Right lobe of liver (tissue), 6 donors: ENCODE data around the gene SLX4. TPM values are rescaled to one million over a fixed set of nuclear protein-coding genes. Genes with fewer than 3 reads are reported as not detected.

ENCODE experiments used
- ATAC-seq, 4 donors: fragments of 200-7000 bp; cut with Tn5 transposase; one replicate each; pipeline ENCODE4 v1.9.1; 2020; ENCODE audit warnings: mild to moderate bottlenecking in 4 of 4, moderate library complexity in 4 of 4
- DNase-seq, 3 donors: peaks; one replicate each; pipeline ENCODE4 v3.0.0-alpha.2; 2020
- H3K27ac ChIP-seq, 3 donors: fragments of 200-600 bp; one replicate each; pipeline ENCODE4 v1.8.0; 2022
- H3K27me3 ChIP-seq, 2 donors: fragments of 200-600 bp; one replicate each; pipeline ENCODE4 v1.8.0; 2022
- H3K36me3 ChIP-seq, 4 donors: fragments of 200-600 bp; sonication (generic) in 1 of 4; one replicate each; pipeline versions ENCODE4 v1.5.1 to v1.8.0; 2017 to 2022; ENCODE audit warnings: control low read depth in 1 of 4
- H3K4me1 ChIP-seq, 4 donors: fragments of 200-600 bp; sonication (generic) in 1 of 4; one replicate each; pipeline versions ENCODE4 v1.5.1 to v1.8.0; 2017 to 2022; ENCODE audit warnings: control low read depth in 1 of 4
- H3K4me3 ChIP-seq, 3 donors: fragments of 200-600 bp; one replicate each; pipeline ENCODE4 v1.8.0; 2022
- H3K9me3 ChIP-seq, 4 donors: fragments of 200-600 bp; sonication (generic) in 1 of 4; one replicate each; pipeline versions ENCODE4 v1.5.1 to v1.8.0; 2017 to 2022; ENCODE audit warnings: control low read depth in 1 of 4
- CTCF ChIP-seq, 4 donors: fragments of 200-600 bp in 3 of 4; fragments of 450-650 bp in 1 of 4; IDR thresholded peaks; one replicate each; pipeline versions ENCODE4 v1.5.1 to v1.8.0; 2016 to 2022; ENCODE audit warnings: antibody characterized with exemption in 4 of 4, mild to moderate bottlenecking in 2 of 4
- POLR2A ChIP-seq: fragments of 450-650 bp; IDR thresholded peaks from one replicate; pipeline ENCODE4 v1.6.1; 2017; ENCODE audit warnings: antibody characterized with exemption, mild to moderate bottlenecking
- WGBS: methylation state at CpG from one replicate; pipeline ENCODE4 v1.1.6; 2018; ENCODE audit warnings: low coverage, low lambda C conversion rate; ENCODE audit not compliant: insufficient coverage; ENCODE audit errors: missing lambda C conversion rate; 5-methylcytosine and 5-hydroxymethylcytosine counted together
- intact Hi-C, 2 donors: fragments of 100-400 bp; cut with DNase I; formaldehyde crosslinking; loops; one replicate each; pipeline versions ENCODE4 v1.11.2 to v1.14.1; 2022
- total RNA-seq, 6 experiments: library from RNA; depleted of rRNA in 2 of 6; stranded (reverse); fragments of >200 nt in 2 of 6; fragmentation: NEBNext Ultra II Directional in 3 of 6; extraction: Animal tissue kit (Norgen Biotek cat#: 25700) in 3 of 6; gene quantifications; one replicate each; pipeline versions ENCODE4 v1.1.0 to v1.2.4, GENCODE V29; 2016 to 2023
- donor health status: DM: no; HTN: yes; CAD: no.
- donor health status: DM: no; HTN: no; CAD: no.
- donor health status: DM: no; HTN: no; CAD: no.
- donor health status: DM: no; HTN: yes; CAD: no.
- donor health status: DM: no; HTN: yes; CAD: no.

Gene SLX4
- total RNA-seq, 6 experiments from 2014 or later = 1.8 to 2.9 (median 2.2) TPM

- peak in 1 of 3 donors; percentile 13 for DNase-seq
- TF ChIP-seq POLR2A = no peak
- ATAC-seq = peak in 2 of 4 donors; percentile 45 to 51
- intact Hi-C loops = no loop called here
- H3K27ac ChIP-seq = no peak overlapping the region
- H3K27me3 ChIP-seq = no peaks in the 10 kb centered on the region
- peaks cover 0 to under 1% (median 0%) of the 10 kb centered on the region in 4 donors for H3K4me1 ChIP-seq
- H3K4me3 ChIP-seq = no peak overlapping the region
- no peaks in the 10 kb centered on the region for H3K9me3 ChIP-seq
- H3K36me3 ChIP-seq = no peaks in the 10 kb centered on the region
- WGBS = 77% methylated on average over 4 of the region's 4 CpGs
These were observed 14.7 kb upstream of the SLX4 start for GRCh38 chr16:3625911-3626732.

- no peaks in the 10 kb centered on the region for H3K36me3 ChIP-seq
- no peaks in the 10 kb centered on the region for H3K9me3 ChIP-seq
- peak in 1 of 3 donors; percentile 5 for DNase-seq
- no peaks in the 10 kb centered on the region for H3K27me3 ChIP-seq
- no peak overlapping the region for H3K4me3 ChIP-seq
- no peak for ATAC-seq
- no peak for TF ChIP-seq POLR2A
- no peak for TF ChIP-seq CTCF (IDR thresholded peaks at IDR 0.05)
- H3K27ac ChIP-seq = no peak overlapping the region
- intact Hi-C loops = no loop called here
- peaks cover 0 to 8% (median 0%) of the 10 kb centered on the region in 4 donors for H3K4me1 ChIP-seq
- 89% methylated on average over 5 of the region's 5 CpGs for WGBS
These were observed 13.9 kb upstream of the SLX4 start for GRCh38 chr16:3625331-3625730.

- Histone ChIP-seq H3K9me3 (no peaks in the 10 kb centered on the region), H3K4me1 (peaks cover 0 to 15% (median 0%) of the 10 kb centered on the region in 4 donors), H3K36me3 (no peaks in the 10 kb centered on the region), H3K27me3 (no peaks in the 10 kb centered on the region), H3K27ac (no peak overlapping the region), H3K4me3 (no peak overlapping the region)
- intact Hi-C loops = no loop called here
- ATAC-seq (no peak), DNase-seq (no peak)
- WGBS = 95% methylated on average over 2 of the region's 3 CpGs
- TF ChIP-seq CTCF (IDR thresholded peaks at IDR 0.05) = no peak
- TF ChIP-seq POLR2A = no peak
These were observed 12.2 kb upstream of the SLX4 start for GRCh38 chr16:3623642-3624041.

- H3K27ac ChIP-seq = no peak overlapping the region
- intact Hi-C loops = no loop called here
- 59% methylated on average over 2 of the region's 3 CpGs for WGBS
- no peaks in the 10 kb centered on the region for H3K9me3 ChIP-seq
- no peaks in the 10 kb centered on the region for H3K36me3 ChIP-seq
- H3K27me3 ChIP-seq = no peaks in the 10 kb centered on the region
- peaks cover 0 to 15% (median 0%) of the 10 kb centered on the region in 4 donors for H3K4me1 ChIP-seq
- DNase-seq = peak in 1 of 3 donors; percentile 14
- peak in 1 of 4 donors; percentile 69 for ATAC-seq
- H3K4me3 ChIP-seq = no peak overlapping the region
- TF ChIP-seq CTCF (IDR thresholded peaks at IDR 0.05) (no peak), POLR2A (no peak)
These were observed 7.3 kb upstream of the SLX4 start for GRCh38 chr16:3618769-3619141.
